PC-9 (cell line): ENCODE results near the gene FAM193A. TPM values are rescaled to one million over a fixed set of nuclear protein-coding genes. Genes with fewer than 3 reads are reported as not detected.
"Not testable (repeated sequence)": the region's sequence is repeated elsewhere in the genome, so short reads cannot be mapped to it uniquely, and the experiment has no call there.

Experiments used
- BruUV-seq: library from RNA; stranded (reverse); fragments of 400-500 nt; replicated peaks from 2 replicates; lab custom pipeline; 2021; lab: Mats Ljungman, UMichigan
- CTCF ChIA-PET: fragments of 300-600 bp; sonication (Branson Sonifier 250); formaldehyde crosslinking; loops from one replicate; lab custom pipeline; 2022; ENCODE audit warnings: antibody characterized with exemption; lab: Charles Lee
- POLR2A ChIA-PET: fragments of 300-600 bp; sonication (Branson Sonifier 250); formaldehyde crosslinking; loops from one replicate; lab custom pipeline; 2022; ENCODE audit warnings: antibody characterized with exemption; ENCODE audit not compliant: unreplicated experiment; lab: Charles Lee
- DNase-seq, 2 experiments: peaks; one replicate each; pipeline versions ENCODE4 v3.0.0 to v3.0.0-alpha.2; 2015 to 2022; ENCODE audit warnings: mixed read lengths in 1 of 2
- H2AFZ ChIP-seq: fragments of 200-600 bp; sonication (generic); 2 replicates; pipeline ENCODE4 v1.8.1; 2017; ENCODE audit warnings: antibody characterized with exemption
- H3F3A ChIP-seq: fragments of 200-600 bp; sonication (generic); 2 replicates; pipeline ENCODE4 v1.8.1; 2017; ENCODE audit warnings: antibody characterized with exemption, mild to moderate bottlenecking, low read depth; ENCODE audit not compliant: insufficient read depth
- H3K27ac ChIP-seq: fragments of 200-600 bp; sonication (generic); 2 replicates; pipeline ENCODE4 v1.6.1; 2016; ENCODE audit warnings: mixed run types
- H3K27me3 ChIP-seq: fragments of 200-600 bp; sonication (generic); 2 replicates; pipeline ENCODE4 v1.6.1; 2016; ENCODE audit warnings: low read depth, mixed run types; ENCODE audit not compliant: insufficient read depth
- H3K36me3 ChIP-seq: fragments of 200-600 bp; sonication (generic); 2 replicates; pipeline ENCODE4 v1.6.1; 2016; ENCODE audit warnings: low read depth, mixed run types
- H3K4me1 ChIP-seq: fragments of 200-600 bp; sonication (generic); replicated peaks from 2 replicates; pipeline ENCODE4 v1.6.1; 2016; ENCODE audit warnings: mixed run types; ENCODE audit not compliant: insufficient read depth
- H3K4me2 ChIP-seq: fragments of 200-600 bp; sonication (generic); 2 replicates; pipeline ENCODE4 v1.6.1; 2017; ENCODE audit warnings: mixed run types
- H3K4me3 ChIP-seq: fragments of 200-600 bp; sonication (generic); 2 replicates; pipeline ENCODE4 v1.6.1; 2016; ENCODE audit warnings: mixed run types
- H3K79me2 ChIP-seq: fragments of 200-600 bp; sonication (generic); 2 replicates; pipeline ENCODE4 v1.6.1; 2017; ENCODE audit warnings: low read depth, mixed run types
- H3K9me2 ChIP-seq: fragments of 200-600 bp; sonication (generic); 2 replicates; pipeline ENCODE4 v1.8.1; 2017; ENCODE audit warnings: mild to moderate bottlenecking; ENCODE audit not compliant: insufficient read depth
- H3K9me3 ChIP-seq: fragments of 200-600 bp; sonication (generic); 2 replicates; pipeline ENCODE4 v1.8.1; 2016; ENCODE audit warnings: low read depth; ENCODE audit not compliant: insufficient read depth
- H4K20me1 ChIP-seq: fragments of 200-600 bp; sonication (generic); 2 replicates; pipeline ENCODE4 v1.8.1; 2017; ENCODE audit not compliant: insufficient read depth
- EZH2 ChIP-seq: fragments of 200-600 bp; sonication (generic); IDR thresholded peaks from 2 replicates; pipeline ENCODE4 v1.8.0; 2017; ENCODE audit warnings: antibody characterized with exemption, low read depth
- intact Hi-C: fragments of 100-400 bp; cut with micrococcal nuclease; formaldehyde crosslinking; loops from one replicate; pipeline ENCODE4 v1.10.0; 2022; ENCODE audit not compliant: unreplicated experiment
- total RNA-seq: library from RNA; stranded (reverse); gene quantifications from 2 replicates; pipeline ENCODE4 v1.2.3, GENCODE V29; 2021
- TF ChIP-seq, protein P1 (sequence below): fragments of 200-600 bp; sonication (generic); conservative IDR thresholded peaks from 2 replicates; pipeline ENCODE4 v1.6.1; 2017; ENCODE audit warnings: mixed run types, antibody characterized with exemption, mild to moderate bottlenecking, moderate library complexity

FAM193A gene
- total RNA-seq, 1 experiment from 2014 or later = 23.4 TPM

DNA sequence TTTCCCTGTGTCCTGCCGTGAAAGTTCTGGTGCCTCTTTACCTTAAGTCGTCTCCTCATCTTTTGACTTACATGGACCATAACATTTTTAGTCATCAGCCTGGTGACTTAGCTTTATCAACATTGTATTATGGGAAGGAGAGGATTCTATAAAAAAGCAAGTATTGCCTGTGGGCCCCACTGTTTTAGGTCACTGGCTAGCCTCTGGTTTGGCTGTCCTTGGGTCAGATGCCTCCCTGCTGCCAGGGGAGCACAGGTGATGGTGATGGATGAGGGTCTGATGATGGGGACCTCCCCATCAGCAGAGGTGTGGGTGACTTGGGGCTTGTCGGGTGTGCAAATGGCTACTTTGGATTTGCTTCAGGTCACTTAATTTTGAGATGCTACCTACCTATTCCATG lies 51.8 kb downstream of the FAM193A start:
- DNase-seq = no peak
- H3K79me2 ChIP-seq = peaks cover 52% of the 10 kb centered on the region
- peaks cover 10% of the 10 kb centered on the region for H3K4me1 ChIP-seq
- H3F3A ChIP-seq = peaks cover 8% of the 10 kb centered on the region; the same call in 1 of the 2 replicates
- TF ChIP-seq, protein P1, sequence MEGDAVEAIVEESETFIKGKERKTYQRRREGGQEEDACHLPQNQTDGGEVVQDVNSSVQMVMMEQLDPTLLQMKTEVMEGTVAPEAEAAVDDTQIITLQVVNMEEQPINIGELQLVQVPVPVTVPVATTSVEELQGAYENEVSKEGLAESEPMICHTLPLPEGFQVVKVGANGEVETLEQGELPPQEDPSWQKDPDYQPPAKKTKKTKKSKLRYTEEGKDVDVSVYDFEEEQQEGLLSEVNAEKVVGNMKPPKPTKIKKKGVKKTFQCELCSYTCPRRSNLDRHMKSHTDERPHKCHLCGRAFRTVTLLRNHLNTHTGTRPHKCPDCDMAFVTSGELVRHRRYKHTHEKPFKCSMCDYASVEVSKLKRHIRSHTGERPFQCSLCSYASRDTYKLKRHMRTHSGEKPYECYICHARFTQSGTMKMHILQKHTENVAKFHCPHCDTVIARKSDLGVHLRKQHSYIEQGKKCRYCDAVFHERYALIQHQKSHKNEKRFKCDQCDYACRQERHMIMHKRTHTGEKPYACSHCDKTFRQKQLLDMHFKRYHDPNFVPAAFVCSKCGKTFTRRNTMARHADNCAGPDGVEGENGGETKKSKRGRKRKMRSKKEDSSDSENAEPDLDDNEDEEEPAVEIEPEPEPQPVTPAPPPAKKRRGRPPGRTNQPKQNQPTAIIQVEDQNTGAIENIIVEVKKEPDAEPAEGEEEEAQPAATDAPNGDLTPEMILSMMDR = no peak
- no peak for TF ChIP-seq EZH2
- no peak overlapping the region for H3K4me3 ChIP-seq
- CTCF ChIA-PET = no interaction called here
- POLR2A ChIA-PET = interaction anchor here (0.6 kb wide), 1 partner anchor 52 kb away, joined by 8 read pairs; no protein-coding TSS in a partner anchor
- intact Hi-C loops = no loop called here
- no TSS peak for BruUV-seq
- no peaks in the 10 kb centered on the region for H3K9me2 ChIP-seq
- no peaks in the 10 kb centered on the region for H3K27me3 ChIP-seq
- no peaks in the 10 kb centered on the region for H3K9me3 ChIP-seq
- no peaks in the 10 kb centered on the region for H3K36me3 ChIP-seq
- no peak overlapping the region for H2AFZ ChIP-seq
- H4K20me1 ChIP-seq = peaks cover 39% of the 10 kb centered on the region
- no peak overlapping the region for H3K27ac ChIP-seq
- no peak overlapping the region for H3K4me2 ChIP-seq

DNA sequence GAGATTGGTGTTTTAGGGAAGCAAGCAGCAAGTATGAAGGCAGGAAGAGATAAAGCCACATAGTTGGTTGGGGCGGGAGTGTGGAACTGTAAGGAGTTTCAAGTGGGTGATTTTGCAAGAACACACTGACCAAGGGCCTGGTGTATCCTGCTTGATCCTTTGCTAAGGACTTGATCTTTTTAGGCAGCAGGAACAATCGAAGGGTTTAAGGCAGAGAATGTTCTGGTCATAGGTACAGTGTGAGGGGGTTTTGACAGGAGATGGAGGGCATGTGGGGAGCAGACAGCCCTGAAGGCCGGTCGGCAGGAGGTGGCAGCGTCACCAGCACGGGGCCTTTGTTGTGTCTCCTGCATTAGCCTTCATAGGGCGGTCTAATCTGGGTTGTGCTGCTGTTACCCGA lies 54.7 kb downstream of the FAM193A start:
- no peak overlapping the region for H2AFZ ChIP-seq
- CTCF ChIA-PET = no interaction called here
- intact Hi-C loops = no loop called here
- POLR2A ChIA-PET = no interaction called here
- H3K4me1 ChIP-seq = no peaks in the 10 kb centered on the region
- H3K36me3 ChIP-seq = no peaks in the 10 kb centered on the region
- H3K9me3 ChIP-seq = no peaks in the 10 kb centered on the region
- TF ChIP-seq, protein P1 = no peak
- no peak for TF ChIP-seq EZH2
- no peaks in the 10 kb centered on the region for H3K9me2 ChIP-seq
- no peaks in the 10 kb centered on the region for H3F3A ChIP-seq
- BruUV-seq = no TSS peak
- DNase-seq = no peak
- H3K4me2 ChIP-seq = no peak overlapping the region
- H3K27me3 ChIP-seq = no peaks in the 10 kb centered on the region
- H3K79me2 ChIP-seq = peaks cover 46% of the 10 kb centered on the region
- H3K27ac ChIP-seq = no peak overlapping the region
- no peak overlapping the region for H3K4me3 ChIP-seq
- peaks cover 26% of the 10 kb centered on the region for H4K20me1 ChIP-seq

DNA sequence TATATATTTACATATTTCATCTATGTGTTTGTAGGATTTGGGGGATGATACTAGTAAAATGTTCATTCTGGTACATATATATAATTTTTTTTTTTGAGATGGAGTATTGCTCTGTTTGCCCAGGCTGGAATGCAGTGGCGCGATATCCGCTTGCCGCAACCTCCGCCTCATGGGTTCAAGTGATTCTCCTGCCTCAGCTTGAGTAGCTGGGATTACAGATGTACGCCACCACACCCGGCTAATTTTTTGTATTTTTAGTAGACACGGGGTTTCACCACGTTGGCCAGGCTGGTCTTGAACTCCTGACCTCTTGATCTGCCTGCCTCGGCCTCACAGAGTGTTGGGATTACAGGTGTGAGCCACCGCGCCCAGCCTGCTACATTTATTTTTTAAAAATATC lies 55.6 kb downstream of the FAM193A start:
- CTCF ChIA-PET, H3K9me3 ChIP-seq, H3K4me1 ChIP-seq, H3K27ac ChIP-seq, H3F3A ChIP-seq, H3K27me3 ChIP-seq, H3K4me3 ChIP-seq, POLR2A ChIA-PET, DNase-seq, H3K36me3 ChIP-seq, H3K4me2 ChIP-seq, intact Hi-C loops, H2AFZ ChIP-seq, BruUV-seq, H3K9me2 ChIP-seq: not testable (repeated sequence)
- Histone ChIP-seq H3K79me2 (peaks cover 38% of the 10 kb centered on the region), H4K20me1 (peaks cover 20% of the 10 kb centered on the region)

DNA sequence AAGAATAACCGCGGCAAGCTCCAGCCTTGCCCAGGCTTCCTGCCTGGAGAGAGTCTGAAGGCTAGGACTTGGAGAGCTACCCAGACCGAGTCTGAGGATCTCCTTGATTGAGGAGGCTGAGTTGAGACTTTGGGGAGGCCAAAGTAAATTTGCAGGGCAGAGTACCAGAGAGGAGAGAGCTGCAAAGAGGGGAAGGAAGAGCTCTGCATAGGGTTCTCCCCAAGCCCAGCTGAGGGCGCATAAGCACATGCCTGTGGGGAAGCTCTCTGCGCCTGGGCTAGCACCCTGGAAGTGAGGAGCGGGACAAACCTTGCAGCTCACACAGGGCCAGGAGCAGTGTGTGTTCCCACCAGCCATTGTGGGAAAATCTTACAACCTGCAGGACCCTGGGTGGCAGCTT lies 56.1 kb downstream of the FAM193A start:
- Histone ChIP-seq H3K4me3 (no peak overlapping the region), H3K4me2 (no peak overlapping the region), H3K27ac (no peak overlapping the region), H4K20me1 (peaks cover 21% of the 10 kb centered on the region), H3F3A (no peaks in the 10 kb centered on the region), H3K27me3 (no peaks in the 10 kb centered on the region), H3K9me2 (no peaks in the 10 kb centered on the region), H3K4me1 (no peaks in the 10 kb centered on the region), H3K36me3 (no peaks in the 10 kb centered on the region), H2AFZ (no peak overlapping the region), H3K79me2 (peaks cover 33% of the 10 kb centered on the region), H3K9me3 (no peaks in the 10 kb centered on the region)
- intact Hi-C loops = no loop called here
- BruUV-seq = no TSS peak
- TF ChIP-seq EZH2 = no peak
- TF ChIP-seq, protein P1 = no peak
- CTCF ChIA-PET = no interaction called here
- no peak for DNase-seq
- POLR2A ChIA-PET = no interaction called here
